Activated CD4-positive, alpha-beta T cell treated with anti-CD3 and anti-CD28 coated beads for 4 hours (primary cell): ENCODE measurements around the gene MCF2L2.
A peak's percentile ranks its signal among the peaks of the same experiment; 100 is the strongest.
"Not testable (repeated sequence)": the region's sequence is repeated elsewhere in the genome, so short reads cannot be mapped to it uniquely, and the experiment has no call there.

Source experiments
- DNase-seq, 2 donors: peaks; one replicate each; pipeline ENCODE4 v3.0.0-alpha.2; 2020

The MCF2L2 gene

DNA sequence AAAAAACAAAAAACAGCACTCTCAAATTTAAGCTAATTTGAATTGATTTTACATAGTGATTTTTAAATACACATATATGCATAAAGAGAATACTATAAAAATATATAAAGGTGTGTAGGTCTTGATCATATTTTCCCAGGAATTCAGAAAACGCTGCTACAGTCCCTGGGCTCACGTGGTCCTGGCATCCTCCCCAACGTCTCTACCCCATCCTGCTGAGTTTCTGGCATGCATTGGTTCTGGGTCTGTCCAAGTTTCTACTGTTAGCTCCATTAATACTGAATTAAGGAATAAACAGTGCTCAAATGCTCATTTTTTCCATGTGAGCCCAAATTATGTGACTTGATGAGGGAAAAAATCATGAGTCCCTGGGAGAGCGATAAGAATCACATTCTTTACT, 233.2 kb downstream of the MCF2L2 start:
- DNase-seq = no peak

GRCh38 chr3:183193762-183194689, 234.4 kb downstream of the MCF2L2 start:
- no peak for DNase-seq

DNA sequence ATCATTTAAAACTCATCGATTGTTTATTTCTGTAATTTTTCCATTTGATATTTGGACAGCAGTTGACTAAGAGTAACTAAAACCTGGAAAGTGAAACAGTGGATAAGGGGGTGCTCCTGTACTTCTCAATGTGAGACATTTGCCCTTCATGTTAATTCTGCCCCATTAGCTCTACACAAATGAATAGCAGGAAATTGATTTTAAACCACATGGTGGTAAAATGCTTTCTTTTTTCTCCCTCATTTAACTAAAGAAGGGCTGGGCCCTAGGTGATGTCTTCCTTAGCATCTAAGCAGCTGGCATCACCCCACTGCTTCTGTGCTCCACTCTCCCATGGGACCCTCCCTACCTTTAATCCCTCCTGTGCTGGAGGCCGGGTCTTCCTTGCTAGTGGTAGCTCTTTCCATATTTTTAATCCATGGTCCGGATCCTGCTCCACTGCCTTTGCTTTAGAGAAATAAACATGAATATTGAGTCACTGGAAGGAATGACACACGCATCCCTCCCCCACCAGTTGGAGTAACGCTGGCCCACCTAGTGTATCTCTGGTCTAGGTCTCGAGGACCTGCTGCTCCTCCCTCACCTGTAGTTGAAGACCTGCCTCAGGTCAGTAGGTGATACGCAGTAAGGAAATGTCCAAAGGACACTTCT, 235.6 kb downstream of the MCF2L2 start:
- DNase-seq = no peak

GRCh38 chr3:183189641-183190040, 238.8 kb downstream of the MCF2L2 start:
- no peak for DNase-seq

- peak; percentile 21 to 47 for DNase-seq
These were observed 239.4 kb downstream of the MCF2L2 start for GRCh38 chr3:183188895-183189462.

DNA sequence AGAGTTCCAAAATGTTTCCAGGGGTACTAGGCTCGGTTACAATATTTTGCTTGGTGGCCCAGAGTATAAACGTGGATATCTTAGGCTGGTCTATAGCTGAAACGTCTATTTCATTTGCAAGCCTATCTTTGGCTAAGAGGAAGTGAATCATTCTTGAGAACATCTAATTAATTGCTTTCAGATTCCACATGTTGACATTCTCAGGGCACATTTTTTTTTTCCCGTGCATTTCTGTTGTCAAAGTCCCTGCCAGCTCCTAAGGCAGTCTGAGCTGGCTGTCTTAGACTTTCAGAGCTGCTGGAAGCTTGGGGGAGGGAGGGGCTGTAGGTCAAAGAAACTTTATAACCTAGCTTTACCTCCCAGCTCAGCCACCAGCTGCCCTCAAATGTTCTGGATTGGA, 242.7 kb downstream of the MCF2L2 start:
- DNase-seq = no peak

- DNase-seq = no peak
These were observed 245.4 kb downstream of the MCF2L2 start for GRCh38 chr3:183182732-183183610.

GRCh38 chr3:183182073-183182472, 246.3 kb downstream of the MCF2L2 start:
- no peak for DNase-seq

DNA sequence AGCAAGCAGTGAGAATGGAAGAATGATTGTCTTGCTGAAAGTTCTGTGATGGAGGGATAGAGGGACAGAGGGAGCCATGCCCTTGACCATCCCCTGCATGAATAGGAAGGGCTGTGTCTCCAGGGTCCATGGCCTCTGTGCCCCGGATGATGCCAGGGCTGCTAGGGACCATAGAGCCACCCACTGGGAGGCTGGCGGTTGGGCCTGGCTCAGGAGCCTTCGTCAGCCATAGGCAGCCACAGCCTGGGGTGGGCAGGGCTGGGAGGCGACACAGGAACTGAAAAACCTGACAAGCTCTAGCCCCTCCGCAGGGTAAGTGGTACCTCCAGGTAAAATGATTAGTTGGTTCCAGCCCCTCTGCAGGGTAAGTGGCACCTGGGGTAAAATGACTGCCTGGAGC, 246.8 kb downstream of the MCF2L2 start:
- no peak for DNase-seq

GRCh38 chr3:183180784-183181295, 247.6 kb downstream of the MCF2L2 start:
- DNase-seq = no peak

DNA sequence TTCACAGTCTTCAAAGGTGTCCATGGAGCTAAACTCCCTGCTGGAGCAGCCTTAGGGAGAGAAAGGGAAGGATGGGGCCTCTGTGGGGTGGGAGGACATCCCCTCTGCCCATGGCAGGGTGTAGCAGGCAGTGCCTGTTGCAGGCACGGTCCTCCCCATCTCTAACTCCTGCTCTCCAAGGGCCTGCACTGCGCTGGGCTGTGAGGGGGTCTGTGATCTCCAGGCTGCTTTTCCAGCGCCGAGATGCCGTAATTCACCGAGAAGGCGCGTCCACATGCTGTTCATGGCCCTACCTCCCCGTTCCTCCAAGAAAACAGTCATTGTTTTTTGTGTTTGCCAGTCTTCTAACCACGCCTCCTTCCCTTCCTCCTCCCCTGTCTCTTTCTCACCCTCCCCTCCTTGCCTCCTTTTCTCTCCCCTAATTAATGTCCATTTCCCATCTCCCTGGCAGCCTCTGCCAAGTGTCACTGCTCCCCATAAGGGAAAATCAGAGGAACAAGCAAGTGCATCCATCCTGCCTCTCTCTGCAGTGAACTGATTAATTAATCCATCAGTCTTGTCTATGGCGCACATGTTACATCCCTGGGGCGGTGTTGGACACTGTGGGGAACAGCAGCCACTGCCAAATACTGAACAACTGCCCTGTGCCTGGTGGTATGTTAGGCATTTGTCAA, 248.2 kb downstream of the MCF2L2 start:
- no peak for DNase-seq

DNA sequence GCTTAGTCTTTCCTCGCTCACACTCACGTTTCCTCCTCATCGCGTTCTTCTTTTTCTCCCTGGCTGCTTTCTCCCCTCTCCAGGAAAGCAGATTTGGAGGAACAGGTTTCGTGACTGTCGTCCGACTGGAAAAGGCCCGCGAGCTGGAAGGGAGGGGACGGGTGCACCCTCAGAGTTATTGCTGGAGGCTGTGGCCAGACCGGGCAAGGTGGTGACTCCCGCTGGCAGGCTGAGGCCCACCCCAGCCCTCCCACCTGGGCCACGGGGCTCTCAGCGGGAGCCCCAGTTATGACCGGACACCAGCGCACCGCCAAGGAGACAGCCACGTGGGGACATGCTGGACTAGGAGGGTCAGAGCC, 248.9 kb downstream of the MCF2L2 start:
- not testable (repeated sequence) for DNase-seq

GRCh38 chr3:183178833-183179549, 249.4 kb downstream of the MCF2L2 start:
- DNase-seq = peak; percentile 59

- no peak for DNase-seq
These were observed 249.9 kb downstream of the MCF2L2 start for GRCh38 chr3:183178512-183178832.

DNA sequence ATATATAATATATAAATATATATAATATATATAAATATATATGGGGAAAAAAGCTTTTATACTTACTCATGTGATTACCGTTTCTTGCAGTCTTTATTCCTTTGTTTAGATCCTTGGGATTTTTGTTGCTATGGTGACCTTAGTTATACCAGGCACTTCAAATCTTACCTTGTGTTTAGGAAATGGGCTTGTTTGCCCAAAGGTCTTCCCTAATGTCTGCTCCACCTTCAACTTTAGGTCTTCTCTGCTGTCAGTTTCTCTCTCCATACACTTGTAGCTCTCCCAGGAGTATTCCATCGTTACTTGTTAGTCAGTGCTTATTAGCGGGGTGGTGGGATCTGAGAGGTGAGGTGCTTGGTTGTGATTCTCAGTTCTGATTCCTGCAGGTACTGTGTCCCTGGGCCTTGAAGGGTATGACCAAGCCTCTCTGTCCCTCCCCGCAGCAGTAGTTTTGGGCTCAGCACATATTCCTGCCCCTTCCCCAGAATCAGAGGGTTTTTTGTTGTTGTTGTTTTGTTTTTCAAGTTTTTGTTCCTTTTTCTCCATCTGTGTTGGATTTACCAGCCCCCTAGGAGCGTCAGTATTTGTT, 256.3 kb downstream of the MCF2L2 start:
- DNase-seq = no peak

- DNase-seq = not testable (repeated sequence)
These were observed 260.4 kb downstream of the MCF2L2 start for GRCh38 chr3:183167975-183168374.

- DNase-seq = no peak
These were observed 264.9 kb downstream of the MCF2L2 start for GRCh38 chr3:183163563-183163962.

GRCh38 chr3:183161552-183162336, 266.7 kb downstream of the MCF2L2 start:
- DNase-seq = no peak

- DNase-seq = no peak
These were observed 267.8 kb downstream of the MCF2L2 start for GRCh38 chr3:183160616-183161015.

- no peak for DNase-seq
These were observed 269.1 kb downstream of the MCF2L2 start for GRCh38 chr3:183159333-183159732.
